K562 (cell line): Measurements from ENCODE around the gene TMEM101. TPM values are rescaled to one million over a fixed set of nuclear protein-coding genes. Genes with fewer than 3 reads are reported as not detected.

Experiments used
- ATAC-seq: fragments of 200-7000 bp; cut with Tn5 transposase; 3 replicates; pipeline ENCODE4 v1.9.1; 2020; ENCODE audit warnings: moderate library complexity
- BruUV-seq: library from RNA; stranded (reverse); fragments of 400-500 nt; replicated peaks from 2 replicates; lab custom pipeline; 2021; lab: Mats Ljungman, UMichigan
- CTCF ChIA-PET: fragments of 300-600 bp; formaldehyde crosslinking; extraction: SDS; loops from one replicate; lab custom pipeline; 2021; ENCODE audit warnings: low intra/inter-chr PET ratio; lab: Yijun Ruan, JAX
- POLR2A ChIA-PET: fragments of 300-600, 350-650 bp; sonication (Branson Sonifier 250); formaldehyde crosslinking; extraction: SDS; loops from one replicate; lab custom pipeline; 2021; ENCODE audit warnings: antibody characterized with exemption, inconsistent platforms; lab: Yijun Ruan, JAX
- DNase-seq, 4 experiments: peaks; one replicate each; pipeline versions ENCODE4 v3.0.0 to v3.0.0-alpha.2; 2011 to 2018; ENCODE audit warnings: low spot score in 3 of 4, mixed read lengths in 3 of 4; ENCODE audit errors: extremely low read depth in 1 of 4
- FAIRE-seq: peaks from 2 replicates; lab custom pipeline; 2011; peaks lifted over from hg19 to GRCh38; lab: Jason Lieb, UNC
- H2AFZ ChIP-seq: 2 replicates; pipeline ENCODE4 v1.6.0; 2011; ENCODE audit warnings: low read depth, low read length, control low read depth, inconsistent platforms
- H3K27ac ChIP-seq: fragments of 200-600 bp; 3 replicates; pipeline ENCODE4 v1.8.0; 2011; ENCODE audit warnings: low read depth, mild to moderate bottlenecking, control low read depth, inconsistent platforms, low read length, moderate library complexity, mixed read lengths; ENCODE audit errors: extremely low read depth
- H3K27me3 ChIP-seq, 2 experiments: fragments of 300-600 bp in 1 of 2; 2 replicates in 1 of 2; 3 replicates in 1 of 2; pipeline versions ENCODE4 v1.6.0 to v1.8.0; 2011; ENCODE audit warnings: inconsistent platforms in 2 of 2, low read length in 2 of 2, mild to moderate bottlenecking in 1 of 2, mixed read lengths in 1 of 2, moderate library complexity in 1 of 2; ENCODE audit not compliant: control insufficient read depth in 2 of 2, insufficient read depth in 2 of 2
- H3K36me3 ChIP-seq: fragments of 300-600 bp; 3 replicates; pipeline ENCODE4 v1.8.0; 2011; ENCODE audit warnings: mild to moderate bottlenecking, low read length, inconsistent platforms; ENCODE audit not compliant: control insufficient read depth, insufficient read depth
- H3K4me1 ChIP-seq, 2 experiments: fragments of 200-600 bp in 1 of 2; replicated peaks in 1 of 2; 2 replicates in 1 of 2; 3 replicates in 1 of 2; pipeline versions ENCODE4 v1.5.1 to v1.8.0; 2011; ENCODE audit warnings: inconsistent platforms in 2 of 2, low read length in 2 of 2, mild to moderate bottlenecking in 1 of 2, mixed read lengths in 1 of 2, moderate library complexity in 1 of 2; ENCODE audit not compliant: control insufficient read depth in 2 of 2, insufficient read depth in 2 of 2
- H3K4me2 ChIP-seq: 2 replicates; pipeline ENCODE4 v1.6.1; 2011; ENCODE audit warnings: low read length, control low read depth, inconsistent platforms, mixed read lengths; ENCODE audit not compliant: insufficient read depth
- H3K4me3 ChIP-seq: fragments of 200-600 bp; sonication (generic), shearing (Covaris generic); 2 replicates; pipeline ENCODE4 v1.5.1; 2016; ENCODE audit warnings: control low read depth, inconsistent platforms
- H3K79me2 ChIP-seq: fragments of 200-600 bp; 3 replicates; pipeline ENCODE4 v1.8.0; 2011; ENCODE audit warnings: low read length, inconsistent platforms; ENCODE audit not compliant: control insufficient read depth, insufficient read depth
- H3K9ac ChIP-seq, 2 experiments: 2 replicates each; pipeline versions ENCODE4 v1.6.0 to v1.6.1; 2011; ENCODE audit warnings: low read depth in 2 of 2, low read length in 2 of 2, control low read depth in 1 of 2, inconsistent platforms in 1 of 2, mild to moderate bottlenecking in 1 of 2, mixed read lengths in 1 of 2; ENCODE audit not compliant: insufficient read depth in 1 of 2
- H3K9me1 ChIP-seq: one replicate; pipeline ENCODE4 v1.6.0; 2011; ENCODE audit warnings: inconsistent platforms, mild to moderate bottlenecking, low read length, moderate library complexity; ENCODE audit not compliant: control insufficient read depth, insufficient read depth
- H3K9me3 ChIP-seq: replicated peaks from 2 replicates; pipeline ENCODE4 v1.5.1; 2011; ENCODE audit warnings: low read depth, low read length, inconsistent platforms; ENCODE audit not compliant: control insufficient read depth, insufficient read depth
- H4K20me1 ChIP-seq: replicated peaks from 2 replicates; pipeline ENCODE4 v1.6.1; 2011; ENCODE audit warnings: low read length, inconsistent platforms, mixed read lengths; ENCODE audit not compliant: control insufficient read depth, insufficient read depth
- CBFB ChIP-seq: sonication (generic); formaldehyde crosslinking; IDR thresholded peaks from 2 replicates; pipeline ENCODE4 v1.4.0; 2020; ENCODE audit warnings: mild to moderate bottlenecking, missing genetic modification reagents
- CHAMP1 ChIP-seq: fragments of 450-650 bp; IDR thresholded peaks from 2 replicates; pipeline ENCODE4 v1.6.1; 2016; ENCODE audit warnings: mild to moderate bottlenecking
- E2F1 ChIP-seq: sonication (generic); formaldehyde crosslinking; IDR thresholded peaks from 2 replicates; pipeline ENCODE4 v1.8.1; 2023; ENCODE audit warnings: mild to moderate bottlenecking, missing genetic modification reagents, moderate library complexity
- ETS1 ChIP-seq: conservative IDR thresholded peaks from 2 replicates; pipeline ENCODE4 v1.6.1; 2011; ENCODE audit warnings: low read depth, mild to moderate bottlenecking, low read length; ENCODE audit not compliant: control insufficient read depth
- ETV1 ChIP-seq: fragments of 450-650 bp; conservative IDR thresholded peaks from 2 replicates; pipeline ENCODE4 v1.6.1; 2016; ENCODE audit warnings: missing genetic modification characterization, control low read depth, low read depth, missing compliant biosample characterization
- HNRNPUL1 ChIP-seq: fragments of 200-400 bp; formaldehyde crosslinking; IDR thresholded peaks from 2 replicates; pipeline ENCODE4 v1.6.1; 2017; ENCODE audit warnings: low read length
- HOXB6 ChIP-seq: fragments of 250-450 bp; sonication (Bioruptor Pico); IDR thresholded peaks from 2 replicates; pipeline ENCODE4 v1.5.1; 2022; ENCODE audit warnings: mild to moderate bottlenecking, borderline replicate concordance
- NR0B1 ChIP-seq: fragments of 450-650 bp; IDR thresholded peaks from one replicate; pipeline ENCODE4 v1.6.1; 2018; ENCODE audit warnings: mild to moderate bottlenecking, moderate library complexity; ENCODE audit not compliant: partially characterized antibody
- SLC30A9 ChIP-seq: fragments of 250-450 bp; sonication (Bioruptor Pico); IDR thresholded peaks from 2 replicates; pipeline ENCODE4 v1.8.0; 2022; ENCODE audit warnings: mild to moderate bottlenecking, moderate library complexity
- ZBTB11 ChIP-seq, 3 experiments: fragments of 200-800 bp in 1 of 3; fragments of 250-450 bp in 1 of 3; fragments of 450-650 bp in 1 of 3; sonication (Bioruptor Pico) in 1 of 3; sonication (Bioruptor generic) in 1 of 3; formaldehyde crosslinking in 1 of 3; IDR thresholded peaks; 2 replicates each; pipeline versions ENCODE4 v1.6.1 to v1.8.0; 2016 to 2022; ENCODE audit warnings: mild to moderate bottlenecking in 2 of 3, missing genetic modification characterization in 2 of 3, missing compliant biosample characterization in 1 of 3, moderate library complexity in 1 of 3
- ZNF165 ChIP-seq: fragments of 250-450 bp; sonication (Bioruptor Pico); IDR thresholded peaks from 2 replicates; pipeline ENCODE4 v1.4.0; 2020; ENCODE audit warnings: borderline replicate concordance
- ZNF436 ChIP-seq: fragments of 250-450, 450-650 bp; sonication (Bioruptor Pico); formaldehyde crosslinking; IDR thresholded peaks from 2 replicates; pipeline ENCODE4 v1.7.0; 2020; ENCODE audit warnings: mild to moderate bottlenecking
- WGBS: fragments of 100-300 bp; shearing (Covaris generic); methylation state at CpG from one replicate; pipeline ENCODE4 v1.1.6; 2016; ENCODE audit warnings: low coverage, mixed read lengths; ENCODE audit not compliant: insufficient coverage; ENCODE audit errors: missing lambda C conversion rate; 5-methylcytosine and 5-hydroxymethylcytosine counted together
- in situ Hi-C: fragments of 300-500 bp; cut with MboI; formaldehyde crosslinking; loops from 4 replicates; pipeline ENCODE4 v1.15.0; 2018; ENCODE audit warnings: inconsistent platforms, mixed read lengths
- intact Hi-C: fragments of 100-400 bp; cut with micrococcal nuclease; formaldehyde crosslinking; loops from 2 replicates; pipeline ENCODE4 v1.14.2; 2022
- polyA plus RNA-seq, 8 experiments: library from polyadenylated mRNA; depleted of rRNA in 4 of 8; stranded (reverse) in 5 of 8; unstranded in 3 of 8; fragments of >200 nt; fragmentation: Nextera tagmentation in 2 of 8; fragmentation: Illumina TruSeq in 1 of 8; extraction: Ambion mirVana in 2 of 8; extraction: Trizol in 1 of 8; gene quantifications; 2 replicates each; pipeline versions ENCODE4 v1.2.1 to v1.2.3, GENCODE V29; 2011 to 2014; ENCODE audit warnings: inconsistent platforms in 1 of 8, missing spikeins in 1 of 8
- total RNA-seq, 7 experiments: library from RNA; depleted of rRNA in 6 of 7; stranded (reverse); fragments of >200 nt in 6 of 7; fragmentation: Illumina TruSeq in 2 of 7; extraction: Trizol in 2 of 7; gene quantifications; 2 replicates each; pipeline versions ENCODE4 v1.2.1 to v1.2.3, GENCODE V29; 2011 to 2021; ENCODE audit warnings: low replicate concordance in 1 of 7

TMEM101 gene
- total and polyA plus RNA-seq, 9 of the 15 experiments (the other 6 are each of a cell fraction or from before 2014, with no cell fraction given), result 21.2 to 110 (median 37.8) TPM

- Histone ChIP-seq H3K4me3 (no peak overlapping the region), H3K9me3 (no peaks in the 10 kb centered on the region; the same call in 1 of the 2 replicates), H2AFZ (no peak overlapping the region), H3K36me3 (no peaks in the 10 kb centered on the region), H3K9ac (no peak overlapping the region), H3K9me1 (no peaks in the 10 kb centered on the region), H3K27ac (no peak overlapping the region), H3K27me3 (peaks cover 20 to 37% of the 10 kb centered on the region in 2 experiments), H3K79me2 (no peaks in the 10 kb centered on the region), H4K20me1 (no peaks in the 10 kb centered on the region), H3K4me2 (no peak overlapping the region), H3K4me1 (peaks cover 5 to 12% of the 10 kb centered on the region in 2 experiments)
- in situ Hi-C loops (no loop called here), intact Hi-C loops (no loop called here)
- no peak for ATAC-seq
- ChIA-PET CTCF (no interaction called here), POLR2A (interaction anchor here (1.1 kb wide), 1 partner anchor 48 kb away, joined by 4 read pairs; no protein-coding TSS in a partner anchor)
- no peak for FAIRE-seq
- WGBS, result 0% methylated on average over 4 of the region's 4 CpGs
- DNase-seq, result no peak
- no TSS peak for BruUV-seq
- no peak for TF ChIP-seq NR0B1
- TF ChIP-seq ZNF165 (CRISPR knock-in tag), result no peak
- no peak for TF ChIP-seq ZNF436 (CRISPR knock-in tag)
- no peak for TF ChIP-seq ETS1
- no peak for TF ChIP-seq CBFB
- no peak for TF ChIP-seq HOXB6 (CRISPR knock-in tag)
- TF ChIP-seq HNRNPUL1, result no peak
- no peak for TF ChIP-seq ETV1
- TF ChIP-seq CHAMP1, result no peak
- no peak for TF ChIP-seq ZBTB11 (CRISPR knock-in tag; IDR thresholded peaks at IDR 0.05)
- no peak for TF ChIP-seq E2F1 (CRISPR knock-in tag)
- no peak for TF ChIP-seq SLC30A9
These were observed 35.1 kb downstream of the TMEM101 start for GRCh38 chr17:43979671-43980070.
